Natural killer cell treated with Interleukin-12 subunit alpha and Interleukin-12 subunit beta and Interleukin-15 and Interleukin-18, amount 100 ng/mL, for 72 hours (primary cell): ENCODE results near the gene PAQR5. TPM values are rescaled to one million over a fixed set of nuclear protein-coding genes. Genes with fewer than 3 reads are reported as not detected.
A peak's percentile ranks its signal among the peaks of the same experiment; 100 is the strongest.

ENCODE experiments used
- ATAC-seq, 2 donors: fragments of 150-1000 bp; cut with Tn5 transposase in 1 of 2; sonication (Bioruptor Pico), chemical (Tn5 transposase) in 1 of 2; 2 replicates each; pipeline ENCODE4 v1.10.0; 2021
- DNase-seq: peaks from one replicate; pipeline ENCODE4 v3.0.0; 2022; ENCODE audit warnings: low spot score
- H3K27ac Mint-ChIP-seq, 2 donors: 1 replicate in 1 of 2; 2 replicates in 1 of 2; pipeline ENCODE4 v1.8.0; 2022; ENCODE audit warnings: mixed read lengths in 2 of 2, mild to moderate bottlenecking in 1 of 2, moderate library complexity in 1 of 2
- H3K27me3 Mint-ChIP-seq, 2 donors: 1 replicate in 1 of 2; 2 replicates in 1 of 2; pipeline ENCODE4 v1.8.0; 2022; ENCODE audit warnings: mixed read lengths in 2 of 2
- H3K36me3 Mint-ChIP-seq: one replicate; pipeline ENCODE4 v1.8.0; 2022; ENCODE audit warnings: mixed read lengths
- H3K4me1 Mint-ChIP-seq, 2 donors: 1 replicate in 1 of 2; 2 replicates in 1 of 2; pipeline ENCODE4 v1.8.0; 2022; ENCODE audit warnings: low read depth in 2 of 2, mixed read lengths in 2 of 2, mild to moderate bottlenecking in 1 of 2
- H3K4me3 Mint-ChIP-seq: one replicate; pipeline ENCODE4 v1.8.0; 2022; ENCODE audit warnings: mixed read lengths
- H3K9me3 Mint-ChIP-seq: 2 replicates; pipeline ENCODE4 v1.8.0; 2022; ENCODE audit warnings: mixed read lengths
- total RNA-seq, 2 donors: library from RNA; stranded (reverse); gene quantifications; one replicate each; pipeline ENCODE4 v1.2.3, GENCODE V29; 2022

PAQR5 gene, protein sequence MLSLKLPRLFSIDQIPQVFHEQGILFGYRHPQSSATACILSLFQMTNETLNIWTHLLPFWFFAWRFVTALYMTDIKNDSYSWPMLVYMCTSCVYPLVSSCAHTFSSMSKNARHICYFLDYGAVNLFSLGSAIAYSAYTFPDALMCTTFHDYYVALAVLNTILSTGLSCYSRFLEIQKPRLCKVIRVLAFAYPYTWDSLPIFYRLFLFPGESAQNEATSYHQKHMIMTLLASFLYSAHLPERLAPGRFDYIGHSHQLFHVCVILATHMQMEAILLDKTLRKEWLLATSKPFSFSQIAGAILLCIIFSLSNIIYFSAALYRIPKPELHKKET
- not detected for total RNA-seq

DNA sequence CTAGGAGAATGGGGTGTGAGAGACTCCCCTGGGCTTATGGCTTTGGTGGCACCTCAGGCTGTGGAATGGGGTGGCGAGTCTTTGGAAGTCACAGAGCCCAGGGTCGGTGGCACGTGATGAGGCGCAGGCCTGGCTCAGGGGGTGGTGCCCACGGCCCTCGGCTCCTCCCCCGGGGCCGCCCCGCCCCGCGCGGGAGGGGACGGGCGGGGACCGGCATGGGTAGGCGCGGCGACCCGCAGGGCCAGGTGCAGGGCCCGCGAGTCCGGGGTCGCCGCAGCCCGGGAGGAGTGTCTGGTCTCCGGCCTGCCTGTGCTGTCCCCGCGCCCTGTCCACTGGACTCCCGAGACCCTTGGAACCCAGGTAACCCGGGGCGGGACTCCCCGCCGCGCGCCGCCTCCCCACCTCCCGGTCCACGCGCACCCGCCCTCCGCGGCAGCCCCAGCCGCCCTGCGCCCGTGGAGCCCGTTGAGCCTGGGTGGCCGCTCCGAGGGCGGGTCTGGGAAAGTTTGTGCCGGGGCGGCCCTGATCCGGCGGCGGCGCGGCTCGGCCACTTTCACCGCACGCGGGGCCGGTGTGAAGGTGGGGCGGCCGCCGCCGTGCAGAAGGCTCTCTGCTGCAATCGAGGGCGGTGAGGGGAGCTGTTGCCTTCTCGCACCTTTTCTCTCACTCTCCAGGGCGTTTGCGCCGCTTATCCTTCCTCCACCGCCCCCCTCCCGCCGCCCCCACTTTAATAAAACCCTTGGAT is at the start of gene PAQR5:
Gene PAQR5, plus strand, starts transcription at position 216 of the 745 bp plus-strand sequence. CDS start 61,169 bp downstream, outside the sequence.
- Mint-ChIP-seq H3K27ac (no peak within 1 kb of the TSS), H3K4me1 (peaks cover 3 to 6% of the 10 kb centered on the region in 2 donors), H3K4me3 (peak within 1 kb of the TSS; percentile 17), H3K9me3 (no peaks in the 10 kb centered on the region), H3K27me3 (peaks cover 19 to 43% of the 10 kb centered on the region in 2 donors), H3K36me3 (no peaks in the 10 kb centered on the region)
- ATAC-seq, result peak; percentile 48 to 63
- DNase-seq, result no peak

DNA sequence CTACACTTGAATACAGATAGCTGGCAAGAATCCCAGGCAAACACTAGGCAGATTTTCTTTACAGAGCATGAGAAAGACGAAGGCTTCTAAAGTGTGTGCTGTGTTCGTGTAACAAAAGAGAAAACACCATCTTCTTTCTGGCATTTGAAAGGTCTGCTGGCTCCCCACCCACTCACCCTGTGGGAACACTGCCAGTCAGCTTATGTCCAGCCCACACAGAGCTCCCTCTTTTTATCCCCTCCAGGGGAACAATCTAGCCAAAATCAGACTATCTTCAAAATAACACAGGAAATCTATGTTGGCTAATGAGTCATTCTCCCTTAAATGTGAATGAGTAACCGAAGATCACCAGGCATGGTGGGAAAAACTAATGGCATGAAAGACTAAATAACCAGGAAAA is 45.6 kb upstream of the PAQR5 start:
- H3K4me3 Mint-ChIP-seq, result no peak overlapping the region
- no peaks in the 10 kb centered on the region for H3K9me3 Mint-ChIP-seq
- H3K36me3 Mint-ChIP-seq, result no peaks in the 10 kb centered on the region
- H3K27ac Mint-ChIP-seq, result no peak overlapping the region
- no peak for DNase-seq
- ATAC-seq, result no peak
- peaks cover 0 to 3% of the 10 kb centered on the region in 2 donors for H3K4me1 Mint-ChIP-seq
- H3K27me3 Mint-ChIP-seq, result no peaks in the 10 kb centered on the region

DNA sequence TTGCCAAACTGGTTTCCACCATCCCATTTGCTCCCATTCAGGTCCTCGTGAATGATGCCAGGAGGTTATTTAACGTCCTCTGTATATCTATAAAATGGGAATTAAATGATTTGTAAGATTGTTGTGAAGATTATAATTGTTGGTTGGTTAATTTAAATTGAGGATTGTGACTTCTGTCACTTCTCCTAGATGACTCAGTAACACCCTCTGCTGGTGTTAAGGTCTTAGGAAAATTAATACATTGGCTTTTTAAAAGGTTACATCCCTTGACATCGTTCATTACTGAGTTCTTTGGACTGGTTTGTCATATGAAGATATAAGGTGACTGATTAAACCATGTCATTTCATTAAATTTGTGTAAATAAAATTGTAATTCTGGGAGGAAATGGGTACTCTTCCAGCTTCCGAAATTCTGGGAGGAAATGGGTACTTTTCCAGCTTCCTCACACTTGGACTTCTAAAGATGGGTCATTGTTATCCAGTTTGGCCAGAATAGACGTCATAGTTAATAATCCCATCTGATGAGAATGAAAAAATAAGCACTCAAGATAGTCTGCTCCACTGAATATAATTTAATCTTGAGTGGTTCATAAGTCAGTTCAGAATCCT is 33.3 kb upstream of the PAQR5 start:
- H3K36me3 Mint-ChIP-seq, result no peaks in the 10 kb centered on the region
- DNase-seq (no peak), ATAC-seq (no peak)
- H3K27ac Mint-ChIP-seq, result no peak overlapping the region
- no peak overlapping the region for H3K4me3 Mint-ChIP-seq
- H3K27me3 Mint-ChIP-seq, result no peaks in the 10 kb centered on the region
- H3K4me1 Mint-ChIP-seq, result no peaks in the 10 kb centered on the region
- H3K9me3 Mint-ChIP-seq, result no peaks in the 10 kb centered on the region

DNA sequence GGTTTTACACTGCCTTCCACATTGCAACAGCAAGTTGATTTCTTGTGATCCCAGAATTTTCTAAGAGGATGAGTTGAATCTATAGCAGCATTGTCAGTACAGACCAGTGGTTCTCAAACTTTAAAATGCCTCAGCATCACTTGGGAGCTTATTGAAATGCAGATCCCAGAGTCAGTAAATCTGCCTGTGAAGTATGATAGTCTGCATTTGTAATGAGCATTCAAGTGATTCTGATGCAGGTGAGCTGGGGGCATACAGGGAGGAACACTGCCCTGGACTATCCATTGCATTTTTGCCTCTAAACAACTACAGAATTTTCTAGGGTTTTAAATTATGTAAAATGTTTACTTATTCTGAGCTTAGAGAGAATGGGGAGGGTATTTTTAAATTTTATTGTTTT is 27.5 kb upstream of the PAQR5 start:
- H3K27me3 Mint-ChIP-seq, result no peaks in the 10 kb centered on the region
- ATAC-seq (no peak), DNase-seq (no peak)
- H3K36me3 Mint-ChIP-seq, result no peaks in the 10 kb centered on the region
- H3K27ac Mint-ChIP-seq, result no peak overlapping the region
- no peak overlapping the region for H3K4me3 Mint-ChIP-seq
- H3K9me3 Mint-ChIP-seq, result no peaks in the 10 kb centered on the region
- no peaks in the 10 kb centered on the region for H3K4me1 Mint-ChIP-seq

DNA sequence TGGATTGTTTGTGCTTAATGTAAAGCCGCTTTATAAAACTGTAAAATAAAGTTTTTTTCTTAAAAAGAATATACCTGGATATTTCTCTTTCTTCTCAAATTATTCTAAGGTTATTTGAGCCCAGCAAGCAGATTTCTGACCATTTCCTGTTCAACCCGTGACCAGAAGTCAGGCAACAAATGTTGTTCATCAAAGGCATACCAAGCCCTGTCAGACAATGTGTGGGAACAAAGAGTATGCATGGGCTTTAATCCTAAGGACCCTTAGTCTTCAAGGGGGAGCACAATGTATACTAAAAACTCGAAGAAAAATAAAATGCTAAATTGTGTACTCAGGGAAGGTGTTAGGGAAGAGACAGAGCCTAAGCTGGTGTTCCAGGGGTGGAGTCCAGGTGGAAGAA is 26.6 kb upstream of the PAQR5 start:
- Mint-ChIP-seq H3K27ac (no peak overlapping the region), H3K4me1 (no peaks in the 10 kb centered on the region), H3K4me3 (no peak overlapping the region), H3K9me3 (no peaks in the 10 kb centered on the region), H3K27me3 (peaks cover 0 to 4% of the 10 kb centered on the region in 2 donors), H3K36me3 (no peaks in the 10 kb centered on the region)
- ATAC-seq, result no peak
- DNase-seq, result no peak

DNA sequence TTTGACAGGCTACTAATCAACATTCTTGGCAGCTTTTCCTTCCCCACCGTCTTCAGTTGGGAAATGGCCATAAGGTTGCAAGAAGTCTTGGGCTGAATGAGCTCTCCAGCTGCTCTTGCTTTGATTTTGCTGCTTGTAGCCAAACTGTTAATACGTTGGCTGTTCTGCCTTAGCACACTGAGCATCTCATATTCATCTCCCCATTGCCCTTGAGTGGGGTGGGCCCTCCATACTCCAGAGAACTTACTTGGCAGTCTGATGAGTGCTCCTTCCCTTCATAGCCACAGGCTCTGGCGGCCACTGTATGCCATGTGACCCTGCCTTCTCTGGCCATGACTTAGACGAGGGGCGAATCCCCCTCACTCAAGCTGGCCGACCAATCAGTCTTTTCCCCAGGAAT is 25.8 kb upstream of the PAQR5 start:
- ATAC-seq (no peak), DNase-seq (no peak)
- Mint-ChIP-seq H3K9me3 (no peaks in the 10 kb centered on the region), H3K36me3 (no peaks in the 10 kb centered on the region), H3K27me3 (peaks cover 0 to 5% of the 10 kb centered on the region in 2 donors), H3K27ac (no peak overlapping the region), H3K4me1 (no peaks in the 10 kb centered on the region), H3K4me3 (no peak overlapping the region)

DNA sequence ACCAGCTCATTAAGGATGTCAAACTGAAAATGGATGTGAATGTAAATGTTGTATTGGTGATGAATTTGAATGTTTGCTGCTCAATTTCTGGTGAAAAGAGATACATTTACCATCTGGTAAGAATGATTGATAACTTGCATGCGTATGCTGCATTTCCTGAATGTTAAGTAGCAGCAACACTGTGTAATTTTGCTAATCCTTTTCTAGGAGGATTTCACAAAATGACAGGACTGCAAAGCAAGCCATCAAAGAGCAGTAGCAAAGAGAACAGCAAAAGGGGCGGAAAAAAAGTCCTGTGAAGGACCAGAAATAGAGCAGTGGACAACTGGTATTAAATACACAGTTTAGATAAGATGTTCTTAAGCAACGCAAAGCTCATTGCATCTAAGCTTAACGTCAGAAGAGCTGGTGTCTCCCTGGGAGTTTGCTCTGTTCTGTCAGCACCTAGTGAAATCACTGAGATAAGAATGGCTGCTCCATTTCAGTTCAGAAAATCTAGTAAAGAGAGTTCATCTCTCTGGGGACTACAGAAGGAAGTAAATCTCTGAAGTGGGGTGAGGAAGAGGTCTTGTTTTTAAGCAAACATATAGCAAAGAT is 23.5 kb upstream of the PAQR5 start:
- Mint-ChIP-seq H3K9me3 (no peaks in the 10 kb centered on the region), H3K27me3 (peaks cover 3 to 5% of the 10 kb centered on the region in 2 donors), H3K27ac (no peak overlapping the region), H3K4me3 (no peak overlapping the region), H3K36me3 (no peaks in the 10 kb centered on the region), H3K4me1 (no peaks in the 10 kb centered on the region)
- ATAC-seq (no peak), DNase-seq (no peak)

DNA sequence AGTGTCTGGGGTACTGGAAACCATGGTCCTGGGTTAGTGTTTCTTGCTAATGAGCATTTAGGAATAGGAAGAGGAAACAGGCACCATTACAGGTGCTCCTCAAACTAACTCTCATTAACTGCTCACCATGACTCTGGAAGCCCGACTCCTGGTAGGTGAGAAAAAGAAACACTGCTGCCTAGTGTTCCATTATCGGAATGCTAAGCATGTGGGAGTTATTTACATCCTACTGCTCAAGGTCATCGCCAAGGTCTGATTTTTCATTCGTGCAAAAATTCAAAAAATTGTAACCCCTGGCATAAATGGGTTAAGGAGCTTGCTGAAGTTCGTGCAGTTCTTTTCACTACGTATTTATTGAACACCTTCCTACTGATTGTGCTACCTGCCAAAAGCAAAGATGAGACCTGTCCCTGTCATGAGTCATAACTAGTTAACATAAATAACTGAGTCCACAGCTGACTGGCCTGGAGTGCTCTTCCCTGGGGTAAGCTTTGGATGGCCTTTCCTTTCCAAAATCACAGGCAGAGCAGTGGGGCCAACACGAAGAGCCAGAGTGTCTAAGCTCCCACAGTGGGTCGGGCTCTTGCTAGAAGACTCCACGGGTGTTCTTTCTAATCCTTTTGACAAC is 22.7 kb upstream of the PAQR5 start:
- no peak overlapping the region for H3K4me3 Mint-ChIP-seq
- DNase-seq (no peak), ATAC-seq (no peak)
- no peaks in the 10 kb centered on the region for H3K36me3 Mint-ChIP-seq
- no peak overlapping the region for H3K27ac Mint-ChIP-seq
- peaks cover 3 to 5% of the 10 kb centered on the region in 2 donors for H3K27me3 Mint-ChIP-seq
- no peaks in the 10 kb centered on the region for H3K4me1 Mint-ChIP-seq
- H3K9me3 Mint-ChIP-seq, result no peaks in the 10 kb centered on the region

DNA sequence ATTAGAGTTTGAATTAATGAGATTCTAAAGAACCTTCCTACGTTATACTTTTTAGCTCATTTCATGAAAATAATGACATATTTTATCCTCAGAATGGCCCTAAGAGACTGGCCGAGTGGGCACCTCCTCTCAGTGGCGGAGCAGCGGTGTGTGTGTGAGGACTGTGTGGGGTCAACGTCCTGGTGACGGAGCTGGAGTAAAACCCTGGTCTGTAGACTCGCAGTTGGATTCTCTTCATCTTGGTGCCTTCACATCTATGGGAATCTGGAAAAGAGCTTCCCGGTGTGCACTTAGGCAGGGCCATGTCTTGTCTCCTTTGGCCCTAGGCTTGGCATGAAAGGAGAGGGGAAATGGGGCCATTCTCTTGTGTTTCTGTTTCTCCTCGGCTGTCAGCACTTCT is 21.4 kb upstream of the PAQR5 start:
- H3K4me3 Mint-ChIP-seq, result no peak overlapping the region
- H3K4me1 Mint-ChIP-seq, result no peaks in the 10 kb centered on the region
- no peak for ATAC-seq
- no peak for DNase-seq
- no peaks in the 10 kb centered on the region for H3K9me3 Mint-ChIP-seq
- H3K27me3 Mint-ChIP-seq, result peaks cover 5 to 6% of the 10 kb centered on the region in 2 donors
- no peaks in the 10 kb centered on the region for H3K36me3 Mint-ChIP-seq
- H3K27ac Mint-ChIP-seq, result no peak overlapping the region

DNA sequence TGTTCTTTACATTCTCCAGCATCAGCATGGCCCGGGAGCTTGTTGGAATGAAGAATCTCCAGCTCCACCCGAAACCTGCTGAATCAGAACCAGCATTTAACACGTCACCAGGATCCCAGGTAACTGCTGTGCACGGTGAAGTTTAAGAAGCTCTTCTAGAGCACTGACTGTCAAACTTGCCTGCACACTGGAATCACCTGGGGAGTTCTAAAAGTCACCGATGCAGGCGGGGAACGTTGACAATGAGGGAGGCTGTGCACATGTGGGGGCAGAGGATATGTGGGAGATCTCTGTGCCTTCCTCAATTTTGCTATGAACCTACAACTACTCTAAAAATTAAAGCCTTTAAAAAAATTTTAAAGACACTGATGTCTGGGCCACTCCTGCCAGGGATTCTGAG is 19.1 kb upstream of the PAQR5 start:
- H3K9me3 Mint-ChIP-seq, result no peaks in the 10 kb centered on the region
- H3K4me1 Mint-ChIP-seq, result no peaks in the 10 kb centered on the region
- H3K27ac Mint-ChIP-seq, result no peak overlapping the region
- no peak overlapping the region for H3K4me3 Mint-ChIP-seq
- ATAC-seq (no peak), DNase-seq (no peak)
- no peaks in the 10 kb centered on the region for H3K36me3 Mint-ChIP-seq
- peaks cover 5 to 9% of the 10 kb centered on the region in 2 donors for H3K27me3 Mint-ChIP-seq

DNA sequence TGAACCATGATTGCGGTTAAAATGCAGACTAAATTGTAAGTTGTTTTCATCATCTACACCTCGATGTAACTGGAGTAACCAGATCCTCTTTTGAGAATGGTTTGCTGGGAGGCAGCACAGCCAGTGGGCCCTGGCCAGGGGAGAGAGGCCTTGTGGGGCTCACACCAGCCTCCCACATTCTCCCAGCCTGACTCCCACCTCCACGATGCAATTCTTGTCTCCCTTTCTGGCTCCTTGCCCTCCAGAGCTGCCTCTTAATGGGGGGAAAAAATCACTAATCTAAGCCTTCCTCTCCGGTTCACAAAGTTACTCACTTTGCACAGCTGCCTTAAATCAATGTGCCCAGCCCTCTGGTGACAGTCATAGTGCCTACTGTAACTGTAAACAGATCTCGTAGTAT is 17.9 kb upstream of the PAQR5 start:
- Mint-ChIP-seq H3K36me3 (no peaks in the 10 kb centered on the region), H3K27me3 (peaks cover 5 to 9% of the 10 kb centered on the region in 2 donors), H3K27ac (no peak overlapping the region), H3K9me3 (no peaks in the 10 kb centered on the region), H3K4me1 (no peaks in the 10 kb centered on the region), H3K4me3 (no peak overlapping the region)
- ATAC-seq, result no peak
- peak; percentile 58 for DNase-seq

DNA sequence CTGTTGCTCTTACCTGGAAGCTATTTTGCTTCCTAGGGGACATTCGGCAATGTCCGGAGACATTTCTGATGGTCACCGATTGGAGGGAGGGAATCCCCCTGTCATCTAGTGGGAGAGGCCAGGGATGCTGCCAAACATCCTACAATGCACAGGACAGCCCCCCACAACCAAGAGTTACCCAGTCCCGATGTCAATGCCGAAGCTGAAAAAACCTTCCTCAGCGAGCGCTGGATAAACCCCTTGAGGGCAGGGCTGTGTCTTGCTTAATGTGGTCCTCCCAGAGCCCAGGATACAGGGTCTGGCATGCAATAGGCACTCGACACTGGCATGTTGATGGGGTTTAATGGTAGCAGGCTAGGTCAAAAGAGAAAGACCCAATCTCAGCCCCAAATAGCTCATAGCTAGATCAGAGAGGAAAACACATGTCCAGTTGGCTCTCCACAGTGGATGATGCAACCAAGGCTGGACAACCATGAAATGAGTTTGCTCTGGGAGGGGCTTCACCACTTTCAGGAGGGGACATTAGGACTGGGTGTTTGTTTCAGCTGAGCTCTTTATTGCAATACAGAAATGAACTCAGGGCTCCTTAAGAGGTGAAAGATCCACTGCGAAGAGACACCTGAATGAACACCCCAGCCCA is 16.5 kb upstream of the PAQR5 start:
- no peak overlapping the region for H3K4me3 Mint-ChIP-seq
- ATAC-seq (no peak), DNase-seq (no peak)
- H3K4me1 Mint-ChIP-seq, result no peaks in the 10 kb centered on the region
- H3K36me3 Mint-ChIP-seq, result no peaks in the 10 kb centered on the region
- H3K27ac Mint-ChIP-seq, result no peak overlapping the region
- H3K9me3 Mint-ChIP-seq, result no peaks in the 10 kb centered on the region
- H3K27me3 Mint-ChIP-seq, result peaks cover under 1 to 9% of the 10 kb centered on the region in 2 donors

DNA sequence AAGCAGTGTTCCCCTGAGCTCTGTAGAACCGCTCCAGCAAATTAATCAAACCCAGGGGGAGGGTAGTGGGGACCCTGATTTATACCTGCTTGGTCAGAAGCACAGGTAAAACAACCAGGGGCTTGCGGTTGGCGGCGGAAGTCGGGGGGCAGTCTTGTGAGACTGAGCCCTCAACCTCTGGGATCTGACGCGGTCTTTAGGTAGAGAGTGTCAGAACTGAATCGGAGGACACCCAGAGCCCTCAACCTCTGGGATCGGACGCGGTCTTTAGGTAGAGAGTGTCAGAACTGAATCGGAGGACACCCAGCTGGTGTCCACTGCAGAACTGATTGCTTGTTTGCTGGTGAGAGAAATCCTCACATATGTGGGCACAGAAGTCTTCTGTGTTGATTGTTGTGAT is 12.9 kb upstream of the PAQR5 start:
- ATAC-seq, result no peak
- H3K27ac Mint-ChIP-seq, result no peak overlapping the region
- no peaks in the 10 kb centered on the region for H3K36me3 Mint-ChIP-seq
- H3K4me3 Mint-ChIP-seq, result no peak overlapping the region
- peaks cover 0 to 6% of the 10 kb centered on the region in 2 donors for H3K27me3 Mint-ChIP-seq
- no peak for DNase-seq
- H3K9me3 Mint-ChIP-seq, result no peaks in the 10 kb centered on the region
- no peaks in the 10 kb centered on the region for H3K4me1 Mint-ChIP-seq
